CD4-positive, alpha-beta T cell treated with Interleukin-12 subunit alpha and Interleukin-12 subunit beta, for 1 hour (primary cell): Measurements from ENCODE around the gene IFNA14.
"Not testable (repeated sequence)": the region's sequence is repeated elsewhere in the genome, so short reads cannot be mapped to it uniquely, and the experiment has no call there.

Experiments
- DNase-seq: peaks from one replicate; pipeline ENCODE4 v3.0.0-alpha.2; 2020

IFNA14 gene

GRCh38 chr9:21239911-21240310 lies at the start of gene IFNA14:
Gene IFNA14, minus strand, starts transcription at chr9:21240005. Its CDS starts 70 bp downstream, at chr9:21239935.
- no peak for DNase-seq

GRCh38 chr9:21287280-21287679 lies 47.5 kb upstream of the IFNA14 start:
- DNase-seq, result no peak

- no peak for DNase-seq
These were observed 46.9 kb upstream of the IFNA14 start for GRCh38 chr9:21286659-21287058.

GRCh38 chr9:21286099-21286498 lies 46.3 kb upstream of the IFNA14 start:
- DNase-seq, result no peak

GRCh38 chr9:21281275-21281674 lies 41.5 kb upstream of the IFNA14 start:
- DNase-seq, result no peak

- DNase-seq, result no peak
These were observed 28.5 kb upstream of the IFNA14 start for GRCh38 chr9:21268347-21268657.

GRCh38 chr9:21267485-21268346 lies 27.9 kb upstream of the IFNA14 start:
- DNase-seq, result no peak

GRCh38 chr9:21266733-21267484 lies 27.1 kb upstream of the IFNA14 start:
- no peak for DNase-seq

GRCh38 chr9:21265421-21266189 lies 25.8 kb upstream of the IFNA14 start:
- DNase-seq, result no peak

GRCh38 chr9:21255538-21256212 lies 15.9 kb upstream of the IFNA14 start:
- DNase-seq, result no peak

- DNase-seq, result peak; percentile 17
These were observed 13.1 kb upstream of the IFNA14 start for GRCh38 chr9:21252721-21253547.

- no peak for DNase-seq
These were observed 11.8 kb upstream of the IFNA14 start for GRCh38 chr9:21251638-21252037.

GRCh38 chr9:21251190-21251589 lies 11.4 kb upstream of the IFNA14 start:
- DNase-seq, result no peak

GRCh38 chr9:21244836-21245235 lies 5.0 kb upstream of the IFNA14 start:
- no peak for DNase-seq

- DNase-seq, result not testable (repeated sequence)
These were observed 3.5 kb downstream of the IFNA14 start for GRCh38 chr9:21236360-21236714.

- DNase-seq, result peak; percentile 49
These were observed 4.1 kb downstream of the IFNA14 start for GRCh38 chr9:21235468-21236359.

GRCh38 chr9:21234153-21234687 lies 5.6 kb downstream of the IFNA14 start:
- no peak for DNase-seq

- DNase-seq, result no peak
These were observed 6.5 kb downstream of the IFNA14 start for GRCh38 chr9:21233258-21233657.

GRCh38 chr9:21228122-21228521 lies 11.7 kb downstream of the IFNA14 start, which contains the start of gene IFNA17:
Gene IFNA17, minus strand, starts transcription at chr9:21228222. Its CDS starts 49 bp downstream, at chr9:21228173.
- DNase-seq, result no peak

GRCh38 chr9:21217211-21217610 lies 22.6 kb downstream of the IFNA14 start, which contains the start of gene IFNA16:
Gene IFNA16, minus strand, starts transcription at chr9:21217311. Its CDS starts 6 bp downstream, at chr9:21217305.
- not testable (repeated sequence) for DNase-seq
